Gastroesophageal sphincter (tissue), 4 donors: Measurements from ENCODE around the gene AKAP5. TPM values are rescaled to one million over a fixed set of nuclear protein-coding genes. Genes with fewer than 3 reads are reported as not detected.

Source experiments
- ATAC-seq: fragments of 150-250 bp; one replicate; pipeline ENCODE4 v1.9.1; 2016; ENCODE audit warnings: mild to moderate bottlenecking, moderate library complexity
- H3K27ac ChIP-seq, 4 donors: fragments of 200-600 bp; sonication (generic) in 3 of 4; 1 replicate in 3 of 4; 2 replicates in 1 of 4; pipeline ENCODE4 v1.5.1; 2016 to 2019
- H3K27me3 ChIP-seq: fragments of 200-600 bp; sonication (generic); one replicate; pipeline ENCODE4 v1.5.1; 2019
- H3K36me3 ChIP-seq, 2 donors: fragments of 200-600 bp; sonication (generic); one replicate each; pipeline ENCODE4 v1.5.1; 2019; ENCODE audit warnings: control low read depth in 1 of 2
- H3K4me1 ChIP-seq, 3 donors: fragments of 200-600 bp; sonication (generic); 1 replicate in 2 of 3; 2 replicates in 1 of 3; pipeline ENCODE4 v1.5.1; 2016 to 2019; ENCODE audit warnings: control low read depth in 2 of 3
- H3K4me3 ChIP-seq, 2 donors: fragments of 200-600 bp; sonication (generic); one replicate each; pipeline ENCODE4 v1.5.1; 2019; ENCODE audit warnings: mild to moderate bottlenecking in 1 of 2, moderate library complexity in 1 of 2
- H3K9me3 ChIP-seq, 3 donors: fragments of 200-600 bp; sonication (generic); one replicate each; pipeline ENCODE4 v1.5.1; 2017 to 2019; ENCODE audit warnings: control low read depth in 2 of 3
- EP300 ChIP-seq: sonication (generic); formaldehyde crosslinking; IDR thresholded peaks from one replicate; pipeline ENCODE4 v1.6.1; 2017; ENCODE audit warnings: antibody characterized with exemption, mild to moderate bottlenecking
- POLR2A ChIP-seq, 2 donors: fragments of 450-650 bp; IDR thresholded peaks; one replicate each; pipeline ENCODE4 v1.6.1; 2017; ENCODE audit warnings: antibody characterized with exemption in 2 of 2, mild to moderate bottlenecking in 2 of 2, moderate library complexity in 1 of 2
- POLR2AphosphoS5 ChIP-seq: sonication (generic); formaldehyde crosslinking; IDR thresholded peaks from one replicate; pipeline ENCODE4 v1.6.1; 2017; ENCODE audit warnings: antibody characterized with exemption
- WGBS, 2 donors: methylation state at CpG; one replicate each; pipeline ENCODE4 v1.1.5; 2018; ENCODE audit warnings: low coverage in 1 of 2; 5-methylcytosine and 5-hydroxymethylcytosine counted together
- total RNA-seq, 4 donors: library from RNA; depleted of rRNA; stranded (reverse); fragments of >200 nt; gene quantifications; one replicate each; pipeline ENCODE4 v1.1.0, GENCODE V29; 2016
- TF ChIP-seq, protein P1 (sequence below), 4 experiments: fragments of 200-600 bp in 2 of 4; fragments of 450-650 bp in 2 of 4; sonication (generic) in 1 of 4; IDR thresholded peaks; one replicate each; pipeline ENCODE4 v1.5.1; 2017 to 2019; ENCODE audit warnings: antibody characterized with exemption in 4 of 4, mild to moderate bottlenecking in 2 of 4, moderate library complexity in 2 of 4

AKAP5 gene
- total RNA-seq, 4 donors from 2014 or later: 1.9 to 2.6 (median 2.2) TPM

DNA sequence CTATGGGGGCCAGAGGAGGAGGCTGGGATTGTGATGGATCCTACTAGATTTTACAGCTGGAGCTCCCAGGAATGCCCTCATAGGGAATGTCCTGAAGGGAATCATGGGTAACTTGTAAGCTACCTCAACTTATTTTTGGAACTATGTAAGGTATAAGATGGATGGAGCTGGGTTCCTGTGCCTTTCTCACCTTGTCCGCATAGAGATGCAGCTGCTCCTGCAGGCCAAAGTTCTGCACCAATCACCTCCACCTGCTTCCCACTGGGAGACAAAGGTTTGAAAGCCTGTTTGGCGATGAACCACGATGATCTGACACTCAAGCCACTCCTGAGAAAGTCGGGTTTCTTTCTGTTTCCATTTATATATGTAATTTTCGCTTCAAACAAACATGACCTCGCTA, 648 bp upstream of the AKAP5 start:
- no peaks in the 10 kb centered on the region for H3K27me3 ChIP-seq
- WGBS, 2 donors: 19% methylated on average over 6 of the region's 6 CpGs
- H3K4me1 ChIP-seq: peaks cover 0 to 16% (median 0%) of the 10 kb centered on the region in 3 donors
- no peak for ATAC-seq
- peaks cover 0 to 16% of the 10 kb centered on the region in 2 donors for H3K36me3 ChIP-seq
- H3K27ac ChIP-seq: peak overlapping the region in 2 of 4 donors; percentile 81 to 84
- no peak for TF ChIP-seq POLR2A (IDR thresholded peaks at IDR 0.05)
- TF ChIP-seq, protein P1, sequence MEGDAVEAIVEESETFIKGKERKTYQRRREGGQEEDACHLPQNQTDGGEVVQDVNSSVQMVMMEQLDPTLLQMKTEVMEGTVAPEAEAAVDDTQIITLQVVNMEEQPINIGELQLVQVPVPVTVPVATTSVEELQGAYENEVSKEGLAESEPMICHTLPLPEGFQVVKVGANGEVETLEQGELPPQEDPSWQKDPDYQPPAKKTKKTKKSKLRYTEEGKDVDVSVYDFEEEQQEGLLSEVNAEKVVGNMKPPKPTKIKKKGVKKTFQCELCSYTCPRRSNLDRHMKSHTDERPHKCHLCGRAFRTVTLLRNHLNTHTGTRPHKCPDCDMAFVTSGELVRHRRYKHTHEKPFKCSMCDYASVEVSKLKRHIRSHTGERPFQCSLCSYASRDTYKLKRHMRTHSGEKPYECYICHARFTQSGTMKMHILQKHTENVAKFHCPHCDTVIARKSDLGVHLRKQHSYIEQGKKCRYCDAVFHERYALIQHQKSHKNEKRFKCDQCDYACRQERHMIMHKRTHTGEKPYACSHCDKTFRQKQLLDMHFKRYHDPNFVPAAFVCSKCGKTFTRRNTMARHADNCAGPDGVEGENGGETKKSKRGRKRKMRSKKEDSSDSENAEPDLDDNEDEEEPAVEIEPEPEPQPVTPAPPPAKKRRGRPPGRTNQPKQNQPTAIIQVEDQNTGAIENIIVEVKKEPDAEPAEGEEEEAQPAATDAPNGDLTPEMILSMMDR (IDR thresholded peaks at IDR 0.05): no peak
- no peak for TF ChIP-seq POLR2AphosphoS5
- TF ChIP-seq EP300: no peak
- no peaks in the 10 kb centered on the region for H3K9me3 ChIP-seq
- H3K4me3 ChIP-seq: peak overlapping the region; percentile 65 to 70

DNA sequence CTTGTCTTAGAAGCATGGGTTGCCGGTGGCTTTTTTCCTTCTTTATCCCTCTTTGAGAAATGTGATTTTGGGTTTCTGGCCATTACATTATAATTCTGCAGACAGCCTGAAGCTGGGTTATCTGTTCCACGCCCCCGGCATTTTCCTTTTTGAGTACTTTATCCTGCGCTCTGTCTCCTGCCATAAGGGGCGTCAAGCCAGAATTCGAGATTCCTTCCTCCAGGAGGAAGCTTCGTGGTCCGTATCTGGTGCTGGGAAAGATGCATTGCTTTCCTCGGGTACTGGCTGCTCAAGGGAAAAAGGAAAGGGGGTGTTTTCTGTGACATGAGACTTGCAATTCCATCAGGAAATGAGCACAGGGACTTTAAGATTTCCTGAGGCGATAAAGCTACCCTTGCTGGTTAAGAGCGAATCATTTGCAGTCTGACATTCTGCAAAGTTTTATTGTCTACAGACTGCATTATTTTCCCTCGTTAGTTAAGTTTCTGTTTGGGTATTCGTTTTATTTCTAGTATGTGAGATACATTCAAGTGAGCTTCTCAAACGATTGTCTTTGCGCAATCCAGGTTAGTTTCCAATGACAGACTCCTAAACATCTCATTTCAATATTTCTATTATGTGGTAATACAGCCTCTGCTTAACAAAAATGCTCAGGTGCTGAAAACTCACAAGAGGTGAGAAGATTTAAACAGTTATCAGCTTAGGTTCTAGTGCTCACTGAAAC, 694 bp downstream of the AKAP5 start:
- Histone ChIP-seq H3K36me3 (peaks cover 0 to 14% of the 10 kb centered on the region in 2 donors), H3K27me3 (no peaks in the 10 kb centered on the region), H3K4me1 (peaks cover 0 to 16% (median 0%) of the 10 kb centered on the region in 3 donors), H3K27ac (peak overlapping the region; percentile 24 to 84 (median 80)), H3K9me3 (no peaks in the 10 kb centered on the region), H3K4me3 (peak overlapping the region; percentile 65 to 70)
- TF ChIP-seq, protein P1 (IDR thresholded peaks at IDR 0.05): peak in 2 of 4 experiments; percentile 31 to 38
- TF ChIP-seq EP300 (no peak), POLR2A (IDR thresholded peaks at IDR 0.05) (no peak), POLR2AphosphoS5 (peak; percentile 39)
- ATAC-seq: peak; percentile 61
- 3 to 6% methylated on average over 13 to 14 of the region's 15 CpGs for WGBS, 2 donors

DNA sequence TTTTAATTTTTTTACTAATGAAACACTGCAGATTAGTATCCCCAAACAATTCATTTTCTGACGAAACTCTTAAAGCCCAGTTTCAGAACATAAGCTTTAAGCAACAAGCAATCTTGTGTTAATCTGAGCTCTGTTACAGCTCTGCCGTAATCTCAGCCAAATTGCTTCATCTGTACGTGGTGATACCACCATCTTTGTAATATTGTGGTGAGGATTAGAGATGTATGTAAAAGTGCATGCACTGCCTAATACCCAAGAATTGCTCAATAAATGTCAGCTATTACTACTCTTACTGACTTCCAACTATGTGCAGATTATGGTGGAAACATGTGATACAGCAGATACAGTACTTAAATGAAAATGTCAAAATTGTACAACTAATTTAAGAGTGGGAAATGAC, 1.8 kb downstream of the AKAP5 start:
- peaks cover 0 to 6% of the 10 kb centered on the region in 2 donors for H3K36me3 ChIP-seq
- TF ChIP-seq, protein P1 (IDR thresholded peaks at IDR 0.05): no peak
- TF ChIP-seq EP300: no peak
- H3K27me3 ChIP-seq: no peaks in the 10 kb centered on the region
- 74 to 86% methylated on average over 3 of the region's 3 CpGs for WGBS, 2 donors
- no peak overlapping the region for H3K27ac ChIP-seq
- H3K4me3 ChIP-seq: no peak overlapping the region
- peaks cover 0 to 16% (median 0%) of the 10 kb centered on the region in 3 donors for H3K4me1 ChIP-seq
- no peaks in the 10 kb centered on the region for H3K9me3 ChIP-seq
- no peak for ATAC-seq

DNA sequence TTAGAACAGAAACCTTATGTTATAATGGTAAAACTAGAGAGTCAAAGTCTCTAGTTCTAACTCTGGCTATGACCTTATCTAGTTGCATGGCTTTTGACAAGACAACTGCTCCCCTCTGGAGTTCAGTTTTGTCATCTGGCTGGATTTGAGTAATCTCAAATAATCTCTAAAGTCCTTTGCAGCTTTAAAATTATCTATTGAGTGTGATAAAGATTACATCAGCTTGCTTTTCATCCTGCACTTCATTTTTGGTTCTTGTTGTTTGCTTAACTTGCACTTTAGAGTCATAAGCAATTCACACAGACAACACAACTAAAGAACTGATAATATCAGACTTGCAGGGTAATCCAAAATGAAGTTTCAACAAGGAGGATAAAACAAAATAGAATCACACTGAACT, 2.3 kb downstream of the AKAP5 start:
- Histone ChIP-seq H3K36me3 (peaks cover 0 to 1% of the 10 kb centered on the region in 2 donors), H3K27me3 (no peaks in the 10 kb centered on the region), H3K4me3 (no peak overlapping the region), H3K4me1 (peaks cover 0 to 16% (median 0%) of the 10 kb centered on the region in 3 donors), H3K27ac (no peak overlapping the region), H3K9me3 (no peaks in the 10 kb centered on the region)
- no peak for ATAC-seq
- TF ChIP-seq, protein P1 (IDR thresholded peaks at IDR 0.05): no peak
- TF ChIP-seq POLR2AphosphoS5 (no peak), POLR2A (IDR thresholded peaks at IDR 0.05) (no peak), EP300 (no peak)

DNA sequence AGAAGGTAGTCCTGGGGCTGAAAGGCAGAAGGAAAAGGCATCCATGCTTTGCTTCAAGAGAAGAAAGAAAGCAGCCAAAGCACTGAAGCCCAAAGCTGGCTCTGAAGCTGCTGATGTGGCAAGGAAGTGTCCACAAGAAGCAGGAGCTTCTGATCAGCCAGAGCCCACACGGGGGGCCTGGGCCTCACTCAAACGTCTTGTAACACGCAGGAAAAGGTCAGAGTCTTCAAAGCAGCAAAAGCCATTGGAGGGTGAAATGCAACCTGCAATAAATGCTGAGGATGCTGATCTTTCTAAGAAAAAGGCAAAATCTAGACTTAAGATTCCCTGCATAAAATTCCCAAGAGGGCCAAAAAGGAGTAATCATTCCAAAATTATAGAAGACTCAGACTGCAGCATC, 3.2 kb downstream of the AKAP5 start:
- no peak for ATAC-seq
- Histone ChIP-seq H3K9me3 (no peaks in the 10 kb centered on the region), H3K36me3 (no peaks in the 10 kb centered on the region), H3K27me3 (no peaks in the 10 kb centered on the region), H3K27ac (no peak overlapping the region), H3K4me3 (no peak overlapping the region), H3K4me1 (peaks cover 0 to 16% (median 0%) of the 10 kb centered on the region in 3 donors)
- 70 to 74% methylated on average over 3 of the region's 3 CpGs for WGBS, 2 donors
- TF ChIP-seq, protein P1 (IDR thresholded peaks at IDR 0.05): no peak
- TF ChIP-seq POLR2AphosphoS5 (no peak), POLR2A (IDR thresholded peaks at IDR 0.05) (no peak), EP300 (no peak)
